Caco-2 (cell line): ENCODE measurements around the gene STXBP2. TPM values are rescaled to one million over a fixed set of nuclear protein-coding genes. Genes with fewer than 3 reads are reported as not detected.

Experiments
- BruUV-seq: library from RNA; stranded (reverse); fragments of 400-500 nt; replicated peaks from 2 replicates; lab custom pipeline; 2021; lab: Mats Ljungman, UMichigan
- CTCF ChIA-PET: fragments of 300-600 bp; sonication (Branson Sonifier 250); formaldehyde crosslinking; loops from one replicate; lab custom pipeline; 2022; ENCODE audit warnings: antibody characterized with exemption; lab: Charles Lee
- POLR2A ChIA-PET: fragments of 300-600 bp; sonication (Branson Sonifier 250); formaldehyde crosslinking; loops from one replicate; lab custom pipeline; 2022; ENCODE audit warnings: antibody characterized with exemption; lab: Charles Lee
- DNase-seq, 2 experiments: peaks; one replicate each; pipeline versions ENCODE4 v3.0.0 to v3.0.0-alpha.2; 2020 to 2022
- H3K27me3 ChIP-seq: replicated peaks from 2 replicates; pipeline ENCODE4 v1.6.0; 2011; ENCODE audit warnings: low read length; ENCODE audit not compliant: control insufficient read depth, insufficient read depth
- H3K36me3 ChIP-seq: 2 replicates; pipeline ENCODE4 v1.5.1; 2011; ENCODE audit warnings: low read length; ENCODE audit not compliant: control insufficient read depth, insufficient read depth
- H3K4me1 ChIP-seq: fragments of 250-450 bp; sonication (Bioruptor Pico); 2 replicates; pipeline ENCODE4 v1.5.1; 2020; ENCODE audit warnings: mild to moderate bottlenecking
- H3K4me3 ChIP-seq: 2 replicates; pipeline ENCODE4 v1.5.1; 2011; ENCODE audit warnings: low read depth, mild to moderate bottlenecking, control low read depth, low read length
- H3K9me3 ChIP-seq: fragments of 250-450 bp; sonication (Bioruptor Pico); 2 replicates; pipeline ENCODE4 v1.5.1; 2020; ENCODE audit warnings: mild to moderate bottlenecking, moderate library complexity
- H3K27ac Mint-ChIP-seq: one replicate; pipeline ENCODE4 v1.8.0; 2022; ENCODE audit warnings: mixed read lengths; ENCODE audit not compliant: unreplicated experiment
- H3K27me3 Mint-ChIP-seq: one replicate; pipeline ENCODE4 v1.8.0; 2022; ENCODE audit warnings: mixed read lengths; ENCODE audit not compliant: insufficient read depth, unreplicated experiment
- H3K36me3 Mint-ChIP-seq: one replicate; pipeline ENCODE4 v1.8.0; 2022; ENCODE audit warnings: mild to moderate bottlenecking, mixed read lengths; ENCODE audit not compliant: insufficient read depth, unreplicated experiment
- H3K4me1 Mint-ChIP-seq: one replicate; pipeline ENCODE4 v1.8.0; 2022; ENCODE audit warnings: low read depth, mixed read lengths; ENCODE audit not compliant: unreplicated experiment
- H3K4me3 Mint-ChIP-seq: one replicate; pipeline ENCODE4 v1.8.0; 2022; ENCODE audit warnings: mild to moderate bottlenecking, moderate library complexity, mixed read lengths; ENCODE audit not compliant: unreplicated experiment
- H3K9me3 Mint-ChIP-seq: one replicate; pipeline ENCODE4 v1.8.0; 2022; ENCODE audit warnings: mixed read lengths; ENCODE audit not compliant: unreplicated experiment
- intact Hi-C: fragments of 100-400 bp; cut with micrococcal nuclease; formaldehyde crosslinking; loops from one replicate; pipeline ENCODE4 v1.10.0; 2022; ENCODE audit not compliant: unreplicated experiment
- total RNA-seq: library from RNA; stranded (reverse); gene quantifications from 2 replicates; pipeline ENCODE4 v1.2.3, GENCODE V29; 2022
- TF ChIP-seq, protein P1 (sequence below), 2 experiments: fragments of 200-600 bp in 1 of 2; IDR thresholded peaks; 1 replicate in 1 of 2; 2 replicates in 1 of 2; pipeline versions ENCODE4 v1.5.1 to v1.8.0; 2011 to 2022; ENCODE audit warnings: antibody characterized with exemption in 1 of 2, control low read depth in 1 of 2, inconsistent platforms in 1 of 2, low read depth in 1 of 2, low read length in 1 of 2, mild to moderate bottlenecking in 1 of 2, moderate library complexity in 1 of 2; ENCODE audit not compliant: insufficient read depth in 1 of 2, severe bottlenecking in 1 of 2, unreplicated experiment in 1 of 2

The STXBP2 gene
- total RNA-seq, 1 experiment from 2014 or later: 113 TPM

DNA sequence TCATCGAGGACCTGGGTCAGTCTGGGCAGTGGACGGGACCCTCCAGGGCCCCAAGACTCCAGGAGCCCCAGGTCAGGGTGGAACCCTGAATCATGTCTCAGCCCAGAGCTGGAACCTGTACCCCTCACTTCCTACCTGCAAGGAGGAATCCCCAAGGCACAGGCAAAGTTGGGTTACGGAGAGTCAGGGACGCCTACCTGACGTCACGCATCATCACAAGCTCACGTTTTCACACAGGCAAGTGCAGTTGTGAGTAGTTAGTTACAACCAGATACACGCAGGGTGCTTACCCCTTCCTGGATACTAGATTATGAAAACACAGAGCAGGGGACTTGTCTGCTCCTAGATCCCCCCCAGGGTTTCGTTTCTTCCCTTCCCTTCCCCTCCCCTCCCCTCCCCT, 33.9 kb downstream of the STXBP2 start:
- H3K27me3 ChIP-seq: no peaks in the 10 kb centered on the region
- peak overlapping the region; percentile 78 for H3K4me3 Mint-ChIP-seq

DNA sequence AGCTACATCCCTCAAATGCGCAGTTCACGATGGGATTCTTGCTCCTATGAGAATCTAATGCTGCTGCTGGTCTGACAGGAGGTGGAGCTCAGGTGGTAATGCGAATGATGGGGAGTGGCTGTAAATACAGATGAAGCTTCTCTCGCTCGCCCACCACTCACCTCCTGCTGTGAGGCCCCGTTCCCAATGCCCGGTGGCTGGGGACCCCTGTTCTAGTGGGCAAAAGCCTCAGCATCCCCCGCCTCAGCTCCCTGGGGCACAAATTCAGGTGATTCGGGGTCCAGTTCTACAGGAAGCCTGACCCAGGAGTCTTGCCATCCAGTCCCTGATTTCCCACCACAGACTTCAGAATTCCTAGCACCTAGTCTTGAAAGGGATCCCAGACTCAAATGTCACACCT, 35.6 kb downstream of the STXBP2 start:
- Mint-ChIP-seq H3K27me3 (peaks cover 8% of the 10 kb centered on the region), H3K4me1 (no peaks in the 10 kb centered on the region), H3K36me3 (peaks cover 16% of the 10 kb centered on the region), H3K4me3 (no peak overlapping the region), H3K27ac (no peak overlapping the region), H3K9me3 (peaks cover 10% of the 10 kb centered on the region)
- CTCF ChIA-PET: no interaction called here
- Histone ChIP-seq H3K9me3 (no peaks in the 10 kb centered on the region), H3K4me3 (no peak overlapping the region), H3K27me3 (no peaks in the 10 kb centered on the region), H3K4me1 (no peaks in the 10 kb centered on the region), H3K36me3 (no peaks in the 10 kb centered on the region)
- intact Hi-C loops: no loop called here
- TF ChIP-seq, protein P1, sequence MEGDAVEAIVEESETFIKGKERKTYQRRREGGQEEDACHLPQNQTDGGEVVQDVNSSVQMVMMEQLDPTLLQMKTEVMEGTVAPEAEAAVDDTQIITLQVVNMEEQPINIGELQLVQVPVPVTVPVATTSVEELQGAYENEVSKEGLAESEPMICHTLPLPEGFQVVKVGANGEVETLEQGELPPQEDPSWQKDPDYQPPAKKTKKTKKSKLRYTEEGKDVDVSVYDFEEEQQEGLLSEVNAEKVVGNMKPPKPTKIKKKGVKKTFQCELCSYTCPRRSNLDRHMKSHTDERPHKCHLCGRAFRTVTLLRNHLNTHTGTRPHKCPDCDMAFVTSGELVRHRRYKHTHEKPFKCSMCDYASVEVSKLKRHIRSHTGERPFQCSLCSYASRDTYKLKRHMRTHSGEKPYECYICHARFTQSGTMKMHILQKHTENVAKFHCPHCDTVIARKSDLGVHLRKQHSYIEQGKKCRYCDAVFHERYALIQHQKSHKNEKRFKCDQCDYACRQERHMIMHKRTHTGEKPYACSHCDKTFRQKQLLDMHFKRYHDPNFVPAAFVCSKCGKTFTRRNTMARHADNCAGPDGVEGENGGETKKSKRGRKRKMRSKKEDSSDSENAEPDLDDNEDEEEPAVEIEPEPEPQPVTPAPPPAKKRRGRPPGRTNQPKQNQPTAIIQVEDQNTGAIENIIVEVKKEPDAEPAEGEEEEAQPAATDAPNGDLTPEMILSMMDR (IDR thresholded peaks at IDR 0.05; ENCODE audit: insufficient read depth in 1 of 2, low read depth in 1 of 2, low read length in 1 of 2, severe bottlenecking in 1 of 2, unreplicated experiment in 1 of 2): no peak
- POLR2A ChIA-PET: no interaction called here
- BruUV-seq: no TSS peak
- DNase-seq: no peak

More for the DNA sequence above, 33.9 kb downstream of the STXBP2 start:
- no peak for DNase-seq
- Mint-ChIP-seq H3K9me3 (peaks cover 10% of the 10 kb centered on the region), H3K27ac (no peak overlapping the region), H3K4me1 (no peaks in the 10 kb centered on the region), H3K36me3 (peaks cover 16% of the 10 kb centered on the region), H3K27me3 (peaks cover 8% of the 10 kb centered on the region)
- Histone ChIP-seq H3K36me3 (no peaks in the 10 kb centered on the region), H3K4me1 (no peaks in the 10 kb centered on the region), H3K9me3 (no peaks in the 10 kb centered on the region), H3K4me3 (no peak overlapping the region)
- TF ChIP-seq, protein P1 (IDR thresholded peaks at IDR 0.05; ENCODE audit: insufficient read depth in 1 of 2, low read depth in 1 of 2, low read length in 1 of 2, severe bottlenecking in 1 of 2, unreplicated experiment in 1 of 2): no peak
- BruUV-seq: no TSS peak
- ChIA-PET CTCF (interaction anchor here (1.1 kb wide), 1 partner anchor 10 kb away, joined by 4 read pairs; the partner anchor contains the start of gene TRAPPC5), POLR2A (no interaction called here)
- intact Hi-C loops: no loop called here

DNA sequence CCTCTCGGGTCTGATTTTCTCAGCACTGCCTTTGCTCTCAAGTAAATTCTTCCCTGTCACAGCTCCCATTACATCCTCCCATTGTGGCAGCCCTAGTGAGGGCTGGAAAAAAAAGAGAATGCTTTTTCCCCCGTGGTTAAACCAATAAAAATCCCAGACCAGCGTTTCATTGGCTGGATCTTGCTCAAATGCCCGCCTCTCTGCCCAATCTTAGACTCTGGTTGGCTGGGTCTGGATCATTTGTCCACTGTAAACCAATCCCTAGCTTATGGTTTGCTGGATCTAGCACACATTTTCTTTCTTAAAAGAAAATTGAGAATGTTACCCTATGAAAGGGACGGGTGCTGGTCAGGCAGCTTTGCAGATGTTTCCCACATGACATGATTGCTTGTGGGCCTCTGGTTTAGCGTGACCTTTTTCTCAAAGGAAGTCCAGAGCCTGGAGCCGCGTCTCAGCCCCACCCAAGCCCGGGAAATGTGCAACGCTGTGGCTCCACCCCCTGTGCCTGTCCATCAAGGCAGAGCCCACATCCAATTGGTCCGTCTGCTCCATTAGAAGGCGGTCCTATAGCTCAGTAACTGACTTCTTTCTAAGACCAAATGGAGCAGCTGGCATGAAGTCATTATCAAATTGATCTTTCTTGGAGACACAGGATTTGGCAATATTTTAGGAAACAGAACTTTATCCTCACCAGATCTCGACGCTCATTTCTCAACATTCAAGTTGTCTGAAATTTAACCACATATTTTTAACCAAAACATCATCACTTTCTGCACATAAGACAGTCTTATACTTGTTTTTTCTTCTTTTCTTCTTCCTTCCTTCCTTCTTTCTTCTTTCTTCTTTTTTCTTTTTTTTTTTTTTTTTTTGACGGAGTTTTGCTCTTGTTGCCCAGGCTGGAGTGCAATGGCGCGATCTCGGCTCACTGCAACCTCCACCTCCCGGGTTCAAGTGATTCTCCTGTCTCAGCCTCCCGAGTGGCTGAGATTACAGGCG, 37.4 kb downstream of the STXBP2 start:
- peaks cover 16% of the 10 kb centered on the region for H3K36me3 Mint-ChIP-seq
- H3K27ac Mint-ChIP-seq: no peak overlapping the region
- ChIA-PET POLR2A (interaction anchor here (0.5 kb wide), 1 partner anchor 223 kb away, joined by 3 read pairs; no protein-coding TSS in a partner anchor), CTCF (interaction anchor here (0.8 to 1.2 kb wide), 2 partner anchors 17 to 106 kb away, joined by 5 to 7 read pairs; no protein-coding TSS in a partner anchor)
- no peaks in the 10 kb centered on the region for H3K9me3 ChIP-seq
- no peaks in the 10 kb centered on the region for H3K4me1 ChIP-seq
- no TSS peak for BruUV-seq
- H3K27me3 ChIP-seq: no peaks in the 10 kb centered on the region
- H3K4me3 Mint-ChIP-seq: no peak overlapping the region
- TF ChIP-seq, protein P1 (IDR thresholded peaks at IDR 0.05; ENCODE audit: insufficient read depth in 1 of 2, low read depth in 1 of 2, low read length in 1 of 2, severe bottlenecking in 1 of 2, unreplicated experiment in 1 of 2): no peak
- intact Hi-C loops: no loop called here
- H3K9me3 Mint-ChIP-seq: peaks cover 10% of the 10 kb centered on the region
- peak; percentile 59 to 68 for DNase-seq
- no peak overlapping the region for H3K4me3 ChIP-seq
- H3K36me3 ChIP-seq: no peaks in the 10 kb centered on the region
- H3K27me3 Mint-ChIP-seq: peaks cover 6% of the 10 kb centered on the region
- no peaks in the 10 kb centered on the region for H3K4me1 Mint-ChIP-seq
